Mucosa of stomach (tissue), 1 donor: ENCODE results near the gene NUTM2D.
"Not testable (repeated sequence)": the region's sequence is repeated elsewhere in the genome, so short reads cannot be mapped to it uniquely, and the experiment has no call there.

ENCODE experiments used
- H3K27me3 ChIP-seq: one replicate; pipeline ENCODE4 v1.7.0; 2013; ENCODE audit warnings: mild to moderate bottlenecking, low read length; ENCODE audit not compliant: control insufficient read depth, insufficient read depth
- H3K36me3 ChIP-seq: one replicate; pipeline ENCODE4 v1.7.0; 2013; ENCODE audit warnings: low read length; ENCODE audit not compliant: control insufficient read depth, insufficient read depth
- H3K4me1 ChIP-seq: one replicate; pipeline ENCODE4 v1.7.0; 2013; ENCODE audit warnings: mild to moderate bottlenecking, low read length; ENCODE audit not compliant: control insufficient read depth, insufficient read depth
- H3K4me3 ChIP-seq: one replicate; pipeline ENCODE4 v1.7.0; 2013; ENCODE audit warnings: low read length
- H3K9ac ChIP-seq: one replicate; pipeline ENCODE4 v1.7.0; 2013; ENCODE audit warnings: mild to moderate bottlenecking, low read length, moderate library complexity
- H3K9me3 ChIP-seq: one replicate; pipeline ENCODE4 v1.7.0; 2013; ENCODE audit warnings: mild to moderate bottlenecking, low read length, moderate library complexity; ENCODE audit not compliant: control insufficient read depth
- donor health status: Pancreatic carcinoma.

Gene NUTM2D

DNA sequence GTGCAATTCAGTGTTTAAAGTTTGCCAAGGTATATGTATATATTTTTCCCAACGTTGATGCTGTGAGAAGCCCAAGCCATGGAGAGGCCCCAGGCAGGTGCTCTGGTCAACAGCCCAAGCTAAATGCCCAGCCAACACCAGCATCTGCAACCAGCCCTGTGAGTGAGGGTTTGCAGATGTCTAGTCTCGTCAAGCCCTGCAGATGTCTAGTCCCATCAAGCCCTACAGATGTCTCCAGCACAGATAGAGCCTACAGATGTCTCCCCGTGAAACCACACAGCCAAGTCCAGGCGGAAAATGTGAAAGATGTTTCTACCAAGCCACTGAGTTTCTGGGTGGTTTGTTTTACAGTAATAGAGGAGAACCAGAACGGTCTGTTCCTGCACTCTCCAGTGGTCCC, 26.7 kb downstream of the NUTM2D start:
- not testable (repeated sequence) for H3K36me3 ChIP-seq, H3K9ac ChIP-seq, H3K4me1 ChIP-seq, H3K9me3 ChIP-seq, H3K4me3 ChIP-seq, H3K27me3 ChIP-seq

DNA sequence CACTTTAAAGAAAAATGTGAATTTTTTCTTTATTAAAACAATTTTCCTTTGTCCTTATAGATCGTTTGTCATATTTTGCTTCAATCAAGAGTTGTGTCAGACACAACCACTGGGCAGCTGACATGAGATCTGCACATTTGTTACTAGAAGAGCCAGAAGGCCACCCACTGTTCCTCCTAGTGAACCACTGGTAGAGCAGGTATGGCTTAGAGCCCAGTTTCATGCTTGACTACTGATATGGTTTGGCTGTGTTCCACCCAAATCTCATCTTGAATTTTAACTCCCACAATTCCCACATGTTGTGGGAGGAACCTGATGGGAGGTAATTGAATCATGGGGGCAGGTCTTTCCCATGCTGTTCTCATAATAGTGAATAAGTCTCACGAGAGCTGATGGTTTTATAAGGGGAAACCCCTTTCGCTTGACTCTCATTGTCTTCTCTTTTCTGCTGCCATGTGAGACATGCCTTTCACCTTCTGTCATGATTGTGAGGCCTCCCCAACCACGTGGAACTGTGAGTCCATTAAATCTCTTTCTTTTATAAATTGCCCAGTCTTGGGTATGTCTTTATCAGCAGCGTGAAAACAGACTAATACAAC, 28.3 kb downstream of the NUTM2D start:
- not testable (repeated sequence) for H3K36me3 ChIP-seq, H3K4me1 ChIP-seq, H3K9me3 ChIP-seq, H3K27me3 ChIP-seq, H3K4me3 ChIP-seq, H3K9ac ChIP-seq

DNA sequence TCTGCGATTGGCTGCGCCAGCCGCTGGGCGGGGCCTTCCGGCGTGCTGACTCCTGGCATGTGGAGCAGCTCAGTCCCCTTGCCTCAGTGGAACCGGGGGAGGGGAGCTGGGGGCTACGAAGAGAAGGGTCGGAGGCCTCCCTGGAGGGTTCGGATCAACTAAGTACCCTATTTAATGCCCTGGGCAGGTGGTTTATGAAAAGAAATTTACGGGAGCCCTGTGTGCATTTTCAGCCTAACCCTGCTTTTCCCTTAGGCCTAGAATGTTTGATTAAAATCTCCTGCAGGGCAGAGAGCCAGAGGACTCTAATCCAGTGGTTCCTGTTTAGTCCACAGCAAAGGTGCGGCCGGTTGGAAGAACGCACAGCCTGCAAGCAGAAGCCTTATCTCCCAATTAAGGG, 33.8 kb downstream of the NUTM2D start:
- H3K9me3 ChIP-seq, H3K4me3 ChIP-seq, H3K27me3 ChIP-seq, H3K36me3 ChIP-seq, H3K4me1 ChIP-seq, H3K9ac ChIP-seq: not testable (repeated sequence)

DNA sequence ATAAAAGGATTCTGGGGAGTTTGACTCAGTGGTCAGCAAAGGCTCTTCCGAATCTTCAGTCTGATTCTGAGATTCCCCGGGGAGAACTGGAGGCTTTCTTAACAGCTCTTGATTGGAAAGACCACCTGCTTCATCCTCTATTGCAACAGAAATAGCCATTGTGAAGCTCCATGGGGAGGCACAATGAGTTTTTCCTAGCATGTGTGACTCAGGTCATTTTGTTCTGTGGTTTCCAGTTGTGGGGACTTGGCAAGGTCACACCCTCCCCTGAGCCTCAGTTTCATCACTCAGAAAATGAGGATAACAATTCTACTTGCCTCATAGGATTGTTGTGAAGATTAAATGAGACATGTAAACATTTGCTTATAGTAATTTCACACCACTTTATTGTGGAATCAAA, 38.7 kb downstream of the NUTM2D start:
- H3K27me3 ChIP-seq, H3K36me3 ChIP-seq, H3K9me3 ChIP-seq, H3K4me3 ChIP-seq, H3K4me1 ChIP-seq, H3K9ac ChIP-seq: not testable (repeated sequence)

DNA sequence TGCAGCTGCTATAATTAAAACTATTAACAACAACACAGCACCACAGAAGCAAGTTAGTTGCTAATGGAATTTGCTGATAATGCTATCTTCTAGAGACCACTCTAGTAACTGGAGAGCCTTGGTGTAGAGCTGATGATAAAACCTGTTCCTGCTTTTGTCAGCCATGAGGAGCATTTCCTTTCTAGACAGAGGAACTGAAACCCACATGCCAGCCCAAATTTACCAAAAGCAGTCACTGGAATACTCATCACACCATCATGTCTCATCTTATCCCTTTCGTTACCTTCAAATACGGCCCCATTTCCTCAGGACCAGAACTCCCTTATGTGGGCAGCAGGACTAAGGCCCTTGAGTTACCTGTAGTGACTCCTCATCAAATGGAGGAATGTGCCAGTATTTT, 40.9 kb downstream of the NUTM2D start:
- not testable (repeated sequence) for H3K9me3 ChIP-seq, H3K36me3 ChIP-seq, H3K9ac ChIP-seq, H3K4me1 ChIP-seq, H3K27me3 ChIP-seq, H3K4me3 ChIP-seq

DNA sequence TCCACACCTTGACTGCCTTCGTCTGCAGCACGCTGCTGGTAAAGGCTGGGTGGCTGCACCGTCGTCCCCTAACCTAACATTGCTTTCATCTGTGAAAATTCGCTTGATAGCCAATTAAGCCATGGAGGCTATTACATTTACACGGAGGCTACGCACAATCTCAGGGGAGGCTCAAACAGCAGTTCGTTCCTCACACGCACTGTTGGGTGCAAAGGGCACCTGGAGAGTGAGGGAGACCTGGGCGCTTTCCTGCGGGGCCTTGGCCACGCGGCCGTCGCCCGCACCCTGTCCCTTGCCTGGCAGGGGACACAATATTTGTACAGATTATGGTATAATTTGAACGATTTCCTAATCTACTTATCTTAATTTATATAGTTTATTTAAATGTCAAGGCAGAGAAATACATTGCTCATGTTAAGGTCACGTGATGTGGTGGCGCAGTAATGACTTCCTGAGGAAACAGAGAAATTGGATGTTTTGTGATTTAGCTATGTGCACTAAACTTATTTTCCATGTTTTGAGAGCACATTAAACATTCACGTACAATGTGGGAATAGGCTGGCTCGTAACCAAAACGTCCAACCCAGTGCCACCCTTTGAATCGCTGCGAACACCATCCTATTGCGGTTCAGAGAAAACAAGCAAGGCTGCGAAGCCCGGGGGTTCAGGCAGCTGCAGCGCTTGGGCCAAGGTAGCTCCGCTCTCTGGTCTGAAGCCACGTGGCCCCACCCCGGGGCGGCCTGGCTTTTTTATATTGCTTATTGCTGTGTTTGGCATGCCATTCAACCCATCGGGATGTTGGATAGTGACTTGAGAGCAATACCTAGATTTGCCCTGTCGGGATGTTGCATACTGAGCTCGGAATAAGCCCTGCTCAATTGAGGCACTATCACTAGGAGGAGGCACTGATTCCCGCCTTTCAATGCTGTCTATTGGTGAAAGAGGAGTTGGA, 50.2 kb downstream of the NUTM2D start:
- H3K27me3 ChIP-seq, H3K9me3 ChIP-seq, H3K4me1 ChIP-seq, H3K9ac ChIP-seq, H3K4me3 ChIP-seq, H3K36me3 ChIP-seq: not testable (repeated sequence)

DNA sequence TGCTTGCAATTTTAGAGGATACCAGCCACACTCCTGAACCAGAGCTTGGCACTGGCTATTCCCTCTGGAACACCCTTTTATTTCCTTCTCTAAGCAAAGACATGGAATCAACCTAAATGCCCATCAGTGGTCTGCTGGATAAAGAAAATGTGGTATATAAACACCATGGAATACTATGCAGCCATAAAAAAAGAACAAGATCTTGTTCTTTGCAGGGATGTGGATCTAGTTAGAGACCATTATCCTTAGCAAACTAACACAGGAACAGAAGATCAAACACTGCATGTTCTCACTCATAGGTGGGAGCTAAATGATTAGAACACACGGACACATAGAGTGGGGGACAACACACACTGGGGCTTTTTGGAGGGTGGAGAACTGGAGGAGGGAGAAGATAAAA, 56.4 kb downstream of the NUTM2D start:
- H3K9me3 ChIP-seq, H3K9ac ChIP-seq, H3K27me3 ChIP-seq, H3K4me1 ChIP-seq, H3K4me3 ChIP-seq, H3K36me3 ChIP-seq: not testable (repeated sequence)
